A673 (cell line): ENCODE measurements around the gene DIRAS3.

Experiments used
- CTCF ChIP-seq: fragments of 300-800, 200-600 bp; sonication (generic); conservative IDR thresholded peaks from 2 replicates; pipeline ENCODE4 v1.5.1; 2017; ENCODE audit warnings: low read depth, mild to moderate bottlenecking, antibody characterized with exemption, low read length, moderate library complexity, mixed read lengths
- EZH2 ChIP-seq: fragments of 200-600 bp; sonication (generic); IDR thresholded peaks from 2 replicates; pipeline ENCODE4 v1.6.1; 2017; ENCODE audit warnings: borderline replicate concordance, low read depth, mild to moderate bottlenecking, mixed read lengths, antibody characterized with exemption, low read length; ENCODE audit not compliant: poor library complexity, severe bottlenecking

GRCh38 chr1:68049941-68050878, at the start of gene DIRAS3:
- TF ChIP-seq CTCF (no peak), EZH2 (no peak)
